IMR-90 (cell line): ENCODE measurements around the gene PITRM1. TPM values are rescaled to one million over a fixed set of nuclear protein-coding genes. Genes with fewer than 3 reads are reported as not detected.

Source experiments
- ATAC-seq: fragments of 200-7000 bp; cut with Tn5 transposase; 2 replicates; pipeline ENCODE4 v1.9.1; 2020; ENCODE audit warnings: low read depth, mild to moderate bottlenecking, moderate library complexity
- BruUV-seq: library from RNA; stranded (reverse); fragments of 400-500 nt; replicated peaks from 2 replicates; lab custom pipeline; 2021; lab: Mats Ljungman, UMichigan
- CTCF ChIA-PET: fragments of 300-600 bp; formaldehyde crosslinking; extraction: SDS; loops from one replicate; lab custom pipeline; 2021; ENCODE audit warnings: antibody characterized with exemption; lab: Yijun Ruan, JAX
- POLR2A ChIA-PET: fragments of 300-600 bp; sonication (Branson Sonifier 250); formaldehyde crosslinking; loops from one replicate; lab custom pipeline; 2022; ENCODE audit warnings: antibody characterized with exemption; ENCODE audit not compliant: unreplicated experiment; lab: Charles Lee
- DNase-seq: peaks from one replicate; pipeline ENCODE4 v3.0.0; 2013
- H2AFZ ChIP-seq: replicated peaks from 2 replicates; pipeline ENCODE3; 2013; ENCODE audit warnings: low read length, mild to moderate bottlenecking; ENCODE audit not compliant: poor library complexity
- H2AK5ac ChIP-seq: 2 replicates; pipeline ENCODE4 v1.6.1; 2013; ENCODE audit warnings: low read depth, low read length, inconsistent platforms
- H2AK9ac ChIP-seq: replicated peaks from 2 replicates; pipeline ENCODE3; 2013; ENCODE audit warnings: mild to moderate bottlenecking, low read depth, low read length, moderate library complexity; ENCODE audit not compliant: poor library complexity
- H2BK120ac ChIP-seq: 2 replicates; pipeline ENCODE4 v1.6.1; 2013; ENCODE audit warnings: low read depth, low read length, inconsistent platforms
- H2BK15ac ChIP-seq: 3 replicates; pipeline ENCODE4 v1.6.1; 2013; ENCODE audit warnings: low read depth, low read length, inconsistent platforms
- H2BK20ac ChIP-seq: 2 replicates; pipeline ENCODE4 v1.6.1; 2013; ENCODE audit warnings: low read depth, mild to moderate bottlenecking, inconsistent platforms, low read length, moderate library complexity
- H2BK5ac ChIP-seq: 2 replicates; pipeline ENCODE4 v1.6.1; 2013; ENCODE audit warnings: mild to moderate bottlenecking, low read depth, low read length, inconsistent platforms; ENCODE audit not compliant: poor library complexity, severe bottlenecking
- H3K14ac ChIP-seq: replicated peaks from 2 replicates; pipeline ENCODE4 v1.6.1; 2013; ENCODE audit warnings: low read depth, low read length, inconsistent platforms
- H3K18ac ChIP-seq: 2 replicates; pipeline ENCODE4 v1.6.1; 2013; ENCODE audit warnings: low read depth, low read length, control low read depth
- H3K23ac ChIP-seq: 2 replicates; pipeline ENCODE4 v1.6.1; 2013; ENCODE audit warnings: low read depth, low read length, inconsistent platforms
- H3K27ac ChIP-seq: 2 replicates; pipeline ENCODE4 v1.5.1; 2013; ENCODE audit warnings: mild to moderate bottlenecking, control low read depth, low read length; ENCODE audit not compliant: insufficient read depth
- H3K27me3 ChIP-seq: 2 replicates; pipeline ENCODE4 v1.6.1; 2013; ENCODE audit warnings: low read length; ENCODE audit not compliant: control insufficient read depth, insufficient read depth
- H3K36me3 ChIP-seq: 2 replicates; pipeline ENCODE4 v1.6.1; 2013; ENCODE audit warnings: low read length, mixed read lengths; ENCODE audit not compliant: control insufficient read depth, insufficient read depth
- H3K4ac ChIP-seq: 2 replicates; pipeline ENCODE4 v1.6.1; 2013; ENCODE audit warnings: low read depth, low read length, inconsistent platforms
- H3K4me1 ChIP-seq: 2 replicates; pipeline ENCODE4 v1.6.1; 2013; ENCODE audit warnings: low read length, mixed read lengths; ENCODE audit not compliant: control insufficient read depth, insufficient read depth
- H3K4me2 ChIP-seq: 2 replicates; pipeline ENCODE4 v1.6.1; 2013; ENCODE audit warnings: low read depth, mild to moderate bottlenecking, control low read depth, low read length, moderate library complexity
- H3K4me3 ChIP-seq: 2 replicates; pipeline ENCODE4 v1.5.1; 2013; ENCODE audit warnings: low read depth, mild to moderate bottlenecking, control low read depth, low read length, moderate library complexity; ENCODE audit not compliant: insufficient read depth
- H3K56ac ChIP-seq: 2 replicates; pipeline ENCODE4 v1.6.1; 2013; ENCODE audit warnings: low read length, inconsistent platforms; ENCODE audit not compliant: insufficient read depth; ENCODE audit errors: extremely low read depth
- H3K79me1 ChIP-seq, 2 experiments: 2 replicates each; pipeline ENCODE4 v1.6.1; 2013; ENCODE audit warnings: low read length in 2 of 2, inconsistent platforms in 1 of 2, low read depth in 1 of 2
- H3K9ac ChIP-seq: 2 replicates; pipeline ENCODE4 v1.6.1; 2013; ENCODE audit warnings: low read depth, low read length, control low read depth
- H3K9me1 ChIP-seq: 2 replicates; pipeline ENCODE4 v1.6.1; 2013; ENCODE audit warnings: low read length, inconsistent platforms; ENCODE audit not compliant: insufficient read depth
- H3K9me3 ChIP-seq: 2 replicates; pipeline ENCODE4 v1.6.1; 2013; ENCODE audit warnings: low read length; ENCODE audit not compliant: control insufficient read depth, insufficient read depth
- H4K20me1 ChIP-seq: 2 replicates; pipeline ENCODE4 v1.6.1; 2013; ENCODE audit warnings: low read length, inconsistent platforms; ENCODE audit not compliant: insufficient read depth
- H4K5ac ChIP-seq: 2 replicates; pipeline ENCODE4 v1.6.1; 2013; ENCODE audit warnings: mild to moderate bottlenecking, low read depth, low read length, control low read depth
- H4K8ac ChIP-seq, 2 experiments: 2 replicates each; pipeline ENCODE4 v1.6.1; 2013; ENCODE audit warnings: low read depth in 2 of 2, low read length in 2 of 2, control low read depth in 1 of 2, inconsistent platforms in 1 of 2
- H4K91ac ChIP-seq: 2 replicates; pipeline ENCODE4 v1.6.1; 2013; ENCODE audit warnings: low read depth, low read length, inconsistent platforms; ENCODE audit not compliant: insufficient read depth
- BHLHE40 ChIP-seq: fragments of 150-350 bp; IDR thresholded peaks from 2 replicates; pipeline ENCODE4 v1.6.1; 2016; ENCODE audit warnings: mild to moderate bottlenecking, low read depth, low read length
- CEBPB ChIP-seq: IDR thresholded peaks from 2 replicates; pipeline ENCODE4 v1.6.1; 2012; ENCODE audit warnings: low read depth, low read length, improper control_type of control experiment
- CHD1 ChIP-seq: IDR thresholded peaks from 2 replicates; pipeline ENCODE4 v1.6.1; 2012; ENCODE audit warnings: low read depth, low read length, improper control_type of control experiment
- FOS ChIP-seq: fragments of 150-350 bp; IDR thresholded peaks from 2 replicates; pipeline ENCODE4 v1.6.1; 2016; ENCODE audit warnings: low read depth, low read length
- MAFK ChIP-seq: IDR thresholded peaks from 2 replicates; pipeline ENCODE4 v1.6.1; 2012; ENCODE audit warnings: low read depth, low read length, improper control_type of control experiment
- MAZ ChIP-seq: IDR thresholded peaks from 2 replicates; pipeline ENCODE4 v1.6.1; 2012; ENCODE audit warnings: low read depth, mild to moderate bottlenecking, low read length, improper control_type of control experiment, moderate library complexity, borderline replicate concordance
- NFE2L2 ChIP-seq: fragments of 150-350 bp; IDR thresholded peaks from 2 replicates; pipeline ENCODE4 v1.6.1; 2016; ENCODE audit warnings: low read depth, mild to moderate bottlenecking, low read length
- POLR2A ChIP-seq: IDR thresholded peaks from 2 replicates; pipeline ENCODE4 v1.6.1; 2012; ENCODE audit warnings: mild to moderate bottlenecking, low read depth, low read length
- RAD21 ChIP-seq: IDR thresholded peaks from 2 replicates; pipeline ENCODE4 v1.6.1; 2012; ENCODE audit warnings: low read length, improper control_type of control experiment
- RCOR1 ChIP-seq: IDR thresholded peaks from 2 replicates; pipeline ENCODE4 v1.6.1; 2012; ENCODE audit warnings: mild to moderate bottlenecking, low read length, improper control_type of control experiment; ENCODE audit not compliant: insufficient replicate concordance
- RFX5 ChIP-seq: IDR thresholded peaks from 2 replicates; pipeline ENCODE4 v1.8.0; 2012; ENCODE audit warnings: low read depth, mild to moderate bottlenecking, low read length, moderate library complexity
- SMC3 ChIP-seq: fragments of 150-350 bp; IDR thresholded peaks from 2 replicates; pipeline ENCODE4 v1.6.1; 2016; ENCODE audit warnings: low read depth, mild to moderate bottlenecking, antibody characterized with exemption, low read length, moderate library complexity
- USF2 ChIP-seq: fragments of 150-350 bp; IDR thresholded peaks from 2 replicates; pipeline ENCODE4 v1.6.1; 2017; ENCODE audit warnings: mild to moderate bottlenecking, antibody characterized with exemption, low read length, low read depth
- WGBS, 2 experiments: methylation state at CpG; one replicate each; pipeline versions ENCODE4 v1.1.5 to v1.1.7; 2013; ENCODE audit warnings: missing lambda C conversion rate in 2 of 2; ENCODE audit not compliant: insufficient read length in 1 of 2; ENCODE audit errors: extremely low coverage in 2 of 2; 5-methylcytosine and 5-hydroxymethylcytosine counted together
- dilution Hi-C: fragments of 300-500 bp; cut with HindIII; formaldehyde crosslinking; loops from one replicate; pipeline ENCODE4 v1.14.3; 2018; ENCODE audit warnings: low sequenced_read_pairs; ENCODE audit not compliant: unreplicated experiment
- in situ Hi-C: fragments of 300-500 bp; cut with MboI; formaldehyde crosslinking; loops from 3 replicates; pipeline ENCODE4 v1.14.3; 2019; ENCODE audit warnings: low sequenced_read_pairs, inconsistent platforms, mixed read lengths
- intact Hi-C: fragments of 100-400 bp; cut with micrococcal nuclease; formaldehyde crosslinking; loops from 2 replicates; pipeline ENCODE4 v1.10.0; 2022
- polyA plus RNA-seq, 3 experiments: library from polyadenylated mRNA; depleted of rRNA; stranded (reverse); fragments of >200 nt; gene quantifications; 2 replicates each; pipeline ENCODE4 v1.2.3, GENCODE V29; 2012; ENCODE audit warnings: low replicate concordance in 1 of 3
- total RNA-seq: library from RNA; depleted of rRNA; stranded (reverse); fragments of >200 nt; gene quantifications from 2 replicates; pipeline ENCODE4 v1.2.3, GENCODE V29; 2012
- TF ChIP-seq, protein P1 (sequence below): conservative IDR thresholded peaks from 2 replicates; pipeline ENCODE4 v1.5.1; 2012; ENCODE audit warnings: mild to moderate bottlenecking, low read depth, low read length, improper control_type of control experiment
- TF ChIP-seq, protein P2 (sequence below): fragments of 150-350 bp; IDR thresholded peaks from 2 replicates; pipeline ENCODE4 v1.6.1; 2016; ENCODE audit warnings: low read depth, mild to moderate bottlenecking, low read length, moderate library complexity, borderline replicate concordance

The PITRM1 gene
- total and polyA plus RNA-seq, 2 of the 4 experiments (the other 2 are of a cell fraction), result 97.1 to 124 TPM

DNA sequence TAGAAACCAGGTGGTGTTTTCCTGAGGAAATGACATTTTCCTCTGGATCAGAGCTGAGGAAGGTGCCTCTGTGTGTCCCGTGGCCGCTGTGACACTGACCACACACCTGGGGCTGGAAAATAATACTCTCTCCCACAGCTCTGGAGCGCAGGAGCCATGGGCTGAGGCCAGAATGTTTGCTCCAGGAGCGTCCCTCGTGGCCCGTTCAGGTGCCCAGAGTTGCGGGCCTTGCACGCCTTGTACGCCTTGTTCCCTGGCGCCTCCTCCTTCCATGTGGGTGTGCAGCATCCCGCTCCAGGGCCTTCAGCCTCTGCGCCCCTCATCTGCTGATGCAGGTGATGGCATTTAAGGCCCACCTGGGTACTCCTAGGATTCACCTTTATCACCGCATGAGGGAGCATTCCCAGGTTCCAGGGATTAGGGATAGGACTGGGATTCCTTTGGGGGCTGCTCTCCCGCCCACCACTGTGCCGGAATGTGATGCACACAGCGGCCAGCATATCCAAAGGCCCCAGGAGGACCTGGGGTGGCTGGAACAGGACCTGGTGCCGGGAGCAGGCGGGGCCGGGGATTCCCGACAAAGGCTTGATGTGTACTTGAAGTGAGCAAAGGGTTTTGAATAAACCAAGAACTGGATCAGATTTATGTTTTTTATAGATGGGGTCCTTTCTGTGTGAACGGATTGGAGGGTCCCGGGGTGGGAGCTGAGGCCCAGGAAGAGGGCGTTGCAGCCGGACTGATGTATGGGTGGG, 44.0 kb downstream of the PITRM1 start:
- H3K23ac ChIP-seq, result no peak overlapping the region
- H3K27me3 ChIP-seq, result no peaks in the 10 kb centered on the region
- H3K18ac ChIP-seq, result no peak overlapping the region
- no peak overlapping the region for H2AK5ac ChIP-seq
- ChIA-PET CTCF (no interaction called here), POLR2A (interaction anchor here (0.7 kb wide), 1 partner anchor 1193 kb away, joined by 3 read pairs; no protein-coding TSS in a partner anchor)
- H3K4me3 ChIP-seq, result no peak overlapping the region
- H2BK15ac ChIP-seq, result no peak overlapping the region
- H3K4me1 ChIP-seq, result no peaks in the 10 kb centered on the region
- H2BK5ac ChIP-seq, result no peak overlapping the region
- intact Hi-C loops (no loop called here), dilution Hi-C loops (no loop called here), in situ Hi-C loops (no loop called here)
- 98% methylated on average over 13 of the region's 24 CpGs; no CpG with 5 or more reads in 1 of the 2 experiments for WGBS, 2 experiments
- DNase-seq (no peak), ATAC-seq (no peak)
- peaks cover 87% of the 10 kb centered on the region for H3K36me3 ChIP-seq
- peaks cover 38% of the 10 kb centered on the region for H4K20me1 ChIP-seq
- H3K4me2 ChIP-seq, result no peak overlapping the region
- H2AFZ ChIP-seq, result peak overlapping the region; percentile 58
- no TSS peak for BruUV-seq
- no peak overlapping the region for H4K5ac ChIP-seq
- H4K91ac ChIP-seq, result no peak overlapping the region
- H3K79me1 ChIP-seq, result peaks cover 14 to 60% of the 10 kb centered on the region in 2 experiments
- H3K9me1 ChIP-seq, result peaks cover 18% of the 10 kb centered on the region
- no peak overlapping the region for H2BK120ac ChIP-seq
- H2BK20ac ChIP-seq, result no peak overlapping the region
- H4K8ac ChIP-seq, result no peak overlapping the region
- H3K27ac ChIP-seq, result no peak overlapping the region
- no peak overlapping the region for H3K9ac ChIP-seq
- no peak overlapping the region for H3K56ac ChIP-seq
- H2AK9ac ChIP-seq, result no peak overlapping the region
- no peak overlapping the region for H3K4ac ChIP-seq
- H3K9me3 ChIP-seq, result no peaks in the 10 kb centered on the region
- H3K14ac ChIP-seq, result no peak overlapping the region
- no peak for TF ChIP-seq BHLHE40
- no peak for TF ChIP-seq POLR2A
- TF ChIP-seq CHD1, result no peak
- TF ChIP-seq, protein P1, sequence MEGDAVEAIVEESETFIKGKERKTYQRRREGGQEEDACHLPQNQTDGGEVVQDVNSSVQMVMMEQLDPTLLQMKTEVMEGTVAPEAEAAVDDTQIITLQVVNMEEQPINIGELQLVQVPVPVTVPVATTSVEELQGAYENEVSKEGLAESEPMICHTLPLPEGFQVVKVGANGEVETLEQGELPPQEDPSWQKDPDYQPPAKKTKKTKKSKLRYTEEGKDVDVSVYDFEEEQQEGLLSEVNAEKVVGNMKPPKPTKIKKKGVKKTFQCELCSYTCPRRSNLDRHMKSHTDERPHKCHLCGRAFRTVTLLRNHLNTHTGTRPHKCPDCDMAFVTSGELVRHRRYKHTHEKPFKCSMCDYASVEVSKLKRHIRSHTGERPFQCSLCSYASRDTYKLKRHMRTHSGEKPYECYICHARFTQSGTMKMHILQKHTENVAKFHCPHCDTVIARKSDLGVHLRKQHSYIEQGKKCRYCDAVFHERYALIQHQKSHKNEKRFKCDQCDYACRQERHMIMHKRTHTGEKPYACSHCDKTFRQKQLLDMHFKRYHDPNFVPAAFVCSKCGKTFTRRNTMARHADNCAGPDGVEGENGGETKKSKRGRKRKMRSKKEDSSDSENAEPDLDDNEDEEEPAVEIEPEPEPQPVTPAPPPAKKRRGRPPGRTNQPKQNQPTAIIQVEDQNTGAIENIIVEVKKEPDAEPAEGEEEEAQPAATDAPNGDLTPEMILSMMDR, result no peak
- TF ChIP-seq, protein P2, sequence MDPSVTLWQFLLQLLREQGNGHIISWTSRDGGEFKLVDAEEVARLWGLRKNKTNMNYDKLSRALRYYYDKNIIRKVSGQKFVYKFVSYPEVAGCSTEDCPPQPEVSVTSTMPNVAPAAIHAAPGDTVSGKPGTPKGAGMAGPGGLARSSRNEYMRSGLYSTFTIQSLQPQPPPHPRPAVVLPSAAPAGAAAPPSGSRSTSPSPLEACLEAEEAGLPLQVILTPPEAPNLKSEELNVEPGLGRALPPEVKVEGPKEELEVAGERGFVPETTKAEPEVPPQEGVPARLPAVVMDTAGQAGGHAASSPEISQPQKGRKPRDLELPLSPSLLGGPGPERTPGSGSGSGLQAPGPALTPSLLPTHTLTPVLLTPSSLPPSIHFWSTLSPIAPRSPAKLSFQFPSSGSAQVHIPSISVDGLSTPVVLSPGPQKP, result no peak
- TF ChIP-seq FOS, result no peak
- no peak for TF ChIP-seq RCOR1
- no peak for TF ChIP-seq USF2
- TF ChIP-seq RFX5, result no peak
- TF ChIP-seq SMC3, result no peak
- TF ChIP-seq NFE2L2, result no peak
- TF ChIP-seq MAZ, result no peak
- TF ChIP-seq MAFK, result no peak
- no peak for TF ChIP-seq RAD21
- no peak for TF ChIP-seq CEBPB
